Endothelial cell of umbilical vein (primary cell): Measurements from ENCODE around the gene ELMO1. TPM values are rescaled to one million over a fixed set of nuclear protein-coding genes. Genes with fewer than 3 reads are reported as not detected.

Experiments used
- BruUV-seq: library from RNA; stranded (reverse); fragments of 400-500 nt; replicated peaks from 2 replicates; lab custom pipeline; 2021; lab: Mats Ljungman, UMichigan
- CTCF ChIA-PET: fragments of 300-600, 350-600 bp; sonication (Branson Sonifier 250); formaldehyde crosslinking; loops from one replicate; lab custom pipeline; 2021; ENCODE audit warnings: antibody characterized with exemption, inconsistent platforms; lab: Charles Lee
- POLR2A ChIA-PET: fragments of 300-600, 350-600 bp; sonication (Branson Sonifier 250); formaldehyde crosslinking; loops from one replicate; lab custom pipeline; 2021; ENCODE audit warnings: antibody characterized with exemption, inconsistent platforms; lab: Charles Lee
- DNase-seq: peaks from one replicate; pipeline ENCODE4 v3.0.0-alpha.2; 2011; ENCODE audit warnings: low read depth, low spot score
- FAIRE-seq: peaks from 2 replicates; lab custom pipeline; 2011; peaks lifted over from hg19 to GRCh38; lab: Jason Lieb, UNC
- H2AFZ ChIP-seq: 2 replicates; pipeline ENCODE4 v1.6.0; 2012; ENCODE audit warnings: low read depth, low read length, control low read depth, inconsistent platforms
- H3K27ac ChIP-seq: 2 replicates; pipeline ENCODE4 v1.5.1; 2011; ENCODE audit warnings: low read depth, mild to moderate bottlenecking, control low read depth, low read length, moderate library complexity; ENCODE audit not compliant: insufficient read depth
- H3K27me3 ChIP-seq, 2 experiments: 2 replicates each; pipeline versions ENCODE4 v1.6.0 to v1.6.1; 2011; ENCODE audit warnings: low read length in 2 of 2, mixed read lengths in 1 of 2; ENCODE audit not compliant: control insufficient read depth in 2 of 2, insufficient read depth in 2 of 2
- H3K36me3 ChIP-seq, 2 experiments: 2 replicates in 1 of 2; 3 replicates in 1 of 2; pipeline ENCODE4 v1.5.1; 2011; ENCODE audit warnings: low read length in 2 of 2, mild to moderate bottlenecking in 1 of 2, moderate library complexity in 1 of 2; ENCODE audit not compliant: control insufficient read depth in 2 of 2, insufficient read depth in 2 of 2; ENCODE audit errors: extremely low read depth in 1 of 2
- H3K4me1 ChIP-seq: 3 replicates; pipeline ENCODE4 v1.5.1; 2011; ENCODE audit warnings: mild to moderate bottlenecking, low read length; ENCODE audit not compliant: control insufficient read depth, insufficient read depth; ENCODE audit errors: extremely low read depth
- H3K4me2 ChIP-seq: 2 replicates; pipeline ENCODE4 v1.6.1; 2011; ENCODE audit warnings: low read length, control low read depth, mixed read lengths; ENCODE audit not compliant: insufficient read depth
- H3K4me3 ChIP-seq, 3 experiments: fragments of 200-600 bp in 1 of 3; sonication (generic), shearing (Covaris generic) in 1 of 3; replicated peaks in 1 of 3; 2 replicates each; pipeline ENCODE4 v1.5.1; 2011 to 2016; ENCODE audit warnings: control low read depth in 3 of 3, low read length in 3 of 3, mild to moderate bottlenecking in 2 of 3, inconsistent platforms in 1 of 3, low read depth in 1 of 3, moderate library complexity in 1 of 3; ENCODE audit not compliant: insufficient read depth in 1 of 3
- H3K79me2 ChIP-seq: 2 replicates; pipeline ENCODE4 v1.6.0; 2012; ENCODE audit warnings: low read length, inconsistent platforms; ENCODE audit not compliant: control insufficient read depth, insufficient read depth
- H3K9ac ChIP-seq: replicated peaks from 2 replicates; pipeline ENCODE3; 2011; ENCODE audit warnings: low read length, control low read depth; ENCODE audit not compliant: insufficient read depth; ENCODE audit errors: extremely low read depth
- H3K9me1 ChIP-seq: replicated peaks from 3 replicates; pipeline ENCODE4 v1.6.0; 2011; ENCODE audit warnings: mild to moderate bottlenecking, low read length; ENCODE audit not compliant: control insufficient read depth, insufficient read depth; ENCODE audit errors: extremely low read depth
- H3K9me3 ChIP-seq: replicated peaks from 2 replicates; pipeline ENCODE4 v1.5.1; 2012; ENCODE audit warnings: low read length, inconsistent platforms; ENCODE audit not compliant: control insufficient read depth, insufficient read depth
- H4K20me1 ChIP-seq: replicated peaks from 2 replicates; pipeline ENCODE3; 2011; ENCODE audit warnings: mild to moderate bottlenecking, low read length; ENCODE audit not compliant: control insufficient read depth, insufficient read depth; ENCODE audit errors: extremely low read depth
- EZH2 ChIP-seq: IDR thresholded peaks from 2 replicates; pipeline ENCODE4 v1.6.1; 2012; ENCODE audit warnings: borderline replicate concordance, low read depth, mild to moderate bottlenecking, moderate library complexity, low read length, inconsistent platforms; ENCODE audit not compliant: severe bottlenecking
- MYC ChIP-seq: IDR thresholded peaks from one replicate; pipeline ENCODE4 v1.6.1; 2011; ENCODE audit warnings: mild to moderate bottlenecking, low read depth, low read length
- POLR2A ChIP-seq: IDR thresholded peaks from 2 replicates; pipeline ENCODE4 v1.6.1; 2012; ENCODE audit warnings: low read depth, mild to moderate bottlenecking, control low read depth, low read length
- dilution Hi-C: fragments of 300-500 bp; cut with MboI; formaldehyde crosslinking; loops from one replicate; pipeline ENCODE4 v1.15.0; 2019; ENCODE audit warnings: low sequenced_read_pairs; ENCODE audit not compliant: extremely low pct_ligation_motif_present
- intact Hi-C: fragments of 100-400 bp; cut with micrococcal nuclease; formaldehyde crosslinking; loops from one replicate; pipeline ENCODE4 v1.10.0; 2022
- polyA plus RNA-seq, 4 experiments: library from polyadenylated mRNA; depleted of rRNA in 3 of 4; stranded (reverse) in 3 of 4; unstranded in 1 of 4; fragments of >200 nt; gene quantifications; 2 replicates each; pipeline versions ENCODE4 v1.2.1 to v1.2.3, GENCODE V29; 2011 to 2012; ENCODE audit warnings: missing spikeins in 1 of 4
- total RNA-seq: library from RNA; stranded (reverse); gene quantifications from 2 replicates; pipeline ENCODE4 v1.2.3, GENCODE V29; 2021

ELMO1 gene
- total and polyA plus RNA-seq, 2 donors (not counting 3 experiments of a cell fraction or from before 2014, with no cell fraction given) = 17.0 to 30.6 TPM

DNA sequence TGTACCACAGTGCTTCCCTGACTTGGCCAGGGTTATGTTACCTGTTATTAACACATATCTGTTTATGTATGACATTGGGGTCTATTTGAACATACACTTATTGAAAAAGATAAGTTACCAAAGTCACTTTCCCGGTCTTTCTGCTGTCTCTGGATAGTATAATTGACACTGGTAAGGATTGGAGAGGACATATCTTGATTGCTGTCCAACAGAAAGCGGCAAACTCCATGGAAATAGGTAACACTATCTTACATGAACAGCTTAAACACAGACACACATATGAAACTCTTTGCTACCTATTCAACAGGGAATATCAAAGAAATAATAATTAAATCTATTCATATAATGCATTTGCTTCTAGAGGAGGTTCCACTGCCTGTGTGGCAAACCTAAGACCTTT, 441.9 kb downstream of the ELMO1 start:
- POLR2A ChIA-PET = no interaction called here
- intact Hi-C loops = no loop called here

DNA sequence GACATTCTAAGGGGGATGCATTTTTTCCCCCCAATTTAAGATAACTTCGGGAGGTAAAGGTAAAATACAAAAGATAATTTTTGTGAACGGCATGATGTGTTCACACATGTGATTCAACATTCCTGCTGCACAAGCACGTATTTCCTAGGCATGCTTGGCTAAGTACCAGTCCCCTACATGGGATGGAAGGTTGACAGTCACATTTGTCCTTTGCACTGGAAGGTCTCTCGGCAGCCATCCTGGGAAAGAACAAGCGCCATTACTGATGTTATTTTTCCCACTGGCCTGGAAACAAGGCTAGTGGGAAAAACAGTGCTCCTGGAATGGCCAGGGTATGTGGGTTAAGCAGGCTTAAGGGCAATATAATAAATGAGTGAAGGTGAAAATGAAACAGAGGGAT, 448.2 kb downstream of the ELMO1 start:
- Histone ChIP-seq H3K4me1 (no peaks in the 10 kb centered on the region), H3K4me3 (no peak overlapping the region), H3K9me3 (no peaks in the 10 kb centered on the region), H3K36me3 (no peaks in the 10 kb centered on the region), H3K79me2 (no peaks in the 10 kb centered on the region), H3K27ac (no peak overlapping the region), H4K20me1 (no peaks in the 10 kb centered on the region), H2AFZ (no peak overlapping the region), H3K9ac (no peak overlapping the region), H3K27me3 (no peaks in the 10 kb centered on the region), H3K9me1 (no peaks in the 10 kb centered on the region), H3K4me2 (no peak overlapping the region)
- CTCF ChIA-PET = no interaction called here
- TF ChIP-seq POLR2A (no peak), MYC (no peak)
- DNase-seq = no peak
- FAIRE-seq = no peak
- POLR2A ChIA-PET = no interaction called here
- BruUV-seq = no TSS peak
- dilution Hi-C loops = no loop called here
- intact Hi-C loops = no loop called here

More for the DNA sequence above, 441.9 kb downstream of the ELMO1 start:
- Histone ChIP-seq H3K4me2 (no peak overlapping the region), H3K9me1 (no peaks in the 10 kb centered on the region), H3K9me3 (no peaks in the 10 kb centered on the region), H2AFZ (no peak overlapping the region), H3K27ac (no peak overlapping the region), H3K27me3 (no peaks in the 10 kb centered on the region), H3K9ac (no peak overlapping the region), H4K20me1 (no peaks in the 10 kb centered on the region), H3K4me1 (no peaks in the 10 kb centered on the region), H3K79me2 (no peaks in the 10 kb centered on the region), H3K36me3 (no peaks in the 10 kb centered on the region), H3K4me3 (no peak overlapping the region)
- DNase-seq (no peak), FAIRE-seq (no peak)
- no TSS peak for BruUV-seq
- no peak for TF ChIP-seq EZH2
- dilution Hi-C loops = no loop called here
- CTCF ChIA-PET = interaction anchor here (1.2 to 3.2 kb wide), 4 partner anchors 11 to 175 kb away, joined by 3 to 13 read pairs (median 8); no protein-coding TSS in a partner anchor
